Tibial nerve (tissue), 4 donors: Measurements from ENCODE around the gene H2BK1. TPM values are rescaled to one million over a fixed set of nuclear protein-coding genes. Genes with fewer than 3 reads are reported as not detected.

Experiments used
- DNase-seq, 2 donors: peaks; one replicate each; pipeline ENCODE4 v3.0.0-alpha.2; 2019; ENCODE audit warnings: low spot score in 2 of 2
- H3K27ac ChIP-seq, 4 donors: fragments of 200-600 bp; sonication (generic) in 3 of 4; one replicate each; pipeline ENCODE4 v1.5.1; 2017 to 2019; ENCODE audit warnings: mild to moderate bottlenecking in 1 of 4
- H3K27me3 ChIP-seq, 2 donors: fragments of 200-600 bp; sonication (generic) in 1 of 2; one replicate each; pipeline versions ENCODE4 v1.5.1 to v1.6.0; 2017 to 2019
- H3K36me3 ChIP-seq, 3 donors: fragments of 200-600 bp; sonication (generic); one replicate each; pipeline ENCODE4 v1.5.1; 2018 to 2019
- H3K4me1 ChIP-seq, 4 donors: fragments of 200-600 bp; sonication (generic) in 3 of 4; one replicate each; pipeline ENCODE4 v1.5.1; 2017 to 2019
- H3K4me3 ChIP-seq, 4 donors: fragments of 200-600 bp; sonication (generic) in 3 of 4; one replicate each; pipeline ENCODE4 v1.5.1; 2017 to 2019; ENCODE audit warnings: mild to moderate bottlenecking in 1 of 4, moderate library complexity in 1 of 4
- H3K9me3 ChIP-seq, 4 donors: fragments of 200-600 bp; sonication (generic) in 3 of 4; one replicate each; pipeline ENCODE4 v1.5.1; 2017 to 2019
- EP300 ChIP-seq, 2 donors: sonication (generic); formaldehyde crosslinking; IDR thresholded peaks; one replicate each; pipeline ENCODE4 v1.6.1; 2017; ENCODE audit warnings: antibody characterized with exemption in 2 of 2, mild to moderate bottlenecking in 1 of 2
- POLR2A ChIP-seq, 2 donors: fragments of 450-650 bp; IDR thresholded peaks; one replicate each; pipeline ENCODE4 v1.6.1; 2017; ENCODE audit warnings: antibody characterized with exemption in 2 of 2, mild to moderate bottlenecking in 2 of 2, moderate library complexity in 2 of 2
- WGBS, 2 donors: methylation state at CpG; one replicate each; pipeline ENCODE4 v1.1.5; 2018; 5-methylcytosine and 5-hydroxymethylcytosine counted together
- total RNA-seq, 4 donors: library from RNA; depleted of rRNA; stranded (reverse); fragments of >200 nt; gene quantifications; one replicate each; pipeline ENCODE4 v1.1.0, GENCODE V29; 2016
- TF ChIP-seq, protein P1 (sequence below), 5 experiments: fragments of 200-600 bp in 3 of 5; fragments of 450-650 bp in 2 of 5; sonication (generic) in 3 of 5; IDR thresholded peaks; one replicate each; pipeline ENCODE4 v1.5.1; 2016 to 2019; ENCODE audit warnings: antibody characterized with exemption in 5 of 5, mild to moderate bottlenecking in 3 of 5, moderate library complexity in 2 of 5

H2BK1 gene
- total RNA-seq, 4 donors from 2014 or later, result not detected

DNA sequence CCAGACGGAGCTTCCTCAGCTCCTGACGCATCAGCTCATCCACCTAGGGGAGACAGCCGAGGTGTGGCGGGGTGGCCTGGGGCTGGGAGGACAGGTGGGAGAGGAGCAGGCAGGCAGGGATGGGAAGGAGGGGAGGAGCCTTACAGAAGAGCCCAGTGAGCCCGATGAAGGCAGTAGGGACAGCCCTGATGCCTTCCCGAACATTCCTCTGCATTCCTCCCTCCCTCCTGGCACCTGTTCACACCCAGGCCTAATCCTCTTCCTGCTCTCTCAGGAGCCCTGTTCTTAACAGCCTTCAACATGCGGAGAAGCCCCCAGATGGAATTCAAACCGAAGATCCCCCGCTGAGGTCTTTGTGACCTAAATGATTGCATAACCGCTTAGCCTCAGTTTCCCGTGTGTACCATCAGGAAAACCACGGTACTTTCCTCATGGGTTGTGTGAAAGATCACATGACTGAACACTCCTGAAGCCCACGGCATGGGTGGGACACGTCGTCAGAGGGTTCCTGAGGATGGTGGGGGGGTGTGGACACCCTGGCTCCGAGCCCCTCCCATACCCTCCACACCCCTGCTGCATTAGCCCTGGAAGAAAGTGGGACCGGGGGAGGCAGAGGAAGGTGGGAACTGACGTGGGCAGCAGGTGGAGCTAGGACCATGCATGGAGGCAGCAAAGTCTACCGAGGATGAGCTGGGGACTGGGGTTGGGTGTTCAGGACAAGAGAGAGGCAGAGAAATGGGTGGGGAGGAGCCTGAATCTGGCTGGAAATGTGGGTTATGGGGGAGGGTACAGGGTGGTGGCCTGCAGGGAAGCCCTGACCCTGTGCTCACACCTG lies 14.5 kb downstream of the H2BK1 start:
- DNase-seq, result no peak
- H3K9me3 ChIP-seq, result no peaks in the 10 kb centered on the region
- peaks cover 0 to 10% (median 3%) of the 10 kb centered on the region in 4 donors for H3K4me1 ChIP-seq
- no peaks in the 10 kb centered on the region for H3K36me3 ChIP-seq
- TF ChIP-seq POLR2A (IDR thresholded peaks at IDR 0.05) (no peak), EP300 (IDR thresholded peaks at IDR 0.05) (no peak)
- TF ChIP-seq, protein P1, sequence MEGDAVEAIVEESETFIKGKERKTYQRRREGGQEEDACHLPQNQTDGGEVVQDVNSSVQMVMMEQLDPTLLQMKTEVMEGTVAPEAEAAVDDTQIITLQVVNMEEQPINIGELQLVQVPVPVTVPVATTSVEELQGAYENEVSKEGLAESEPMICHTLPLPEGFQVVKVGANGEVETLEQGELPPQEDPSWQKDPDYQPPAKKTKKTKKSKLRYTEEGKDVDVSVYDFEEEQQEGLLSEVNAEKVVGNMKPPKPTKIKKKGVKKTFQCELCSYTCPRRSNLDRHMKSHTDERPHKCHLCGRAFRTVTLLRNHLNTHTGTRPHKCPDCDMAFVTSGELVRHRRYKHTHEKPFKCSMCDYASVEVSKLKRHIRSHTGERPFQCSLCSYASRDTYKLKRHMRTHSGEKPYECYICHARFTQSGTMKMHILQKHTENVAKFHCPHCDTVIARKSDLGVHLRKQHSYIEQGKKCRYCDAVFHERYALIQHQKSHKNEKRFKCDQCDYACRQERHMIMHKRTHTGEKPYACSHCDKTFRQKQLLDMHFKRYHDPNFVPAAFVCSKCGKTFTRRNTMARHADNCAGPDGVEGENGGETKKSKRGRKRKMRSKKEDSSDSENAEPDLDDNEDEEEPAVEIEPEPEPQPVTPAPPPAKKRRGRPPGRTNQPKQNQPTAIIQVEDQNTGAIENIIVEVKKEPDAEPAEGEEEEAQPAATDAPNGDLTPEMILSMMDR (IDR thresholded peaks at IDR 0.05), result no peak
- WGBS, 2 donors, result 52 to 56% methylated on average over 19 of the region's 19 CpGs
- no peaks in the 10 kb centered on the region for H3K27me3 ChIP-seq
- no peak overlapping the region for H3K4me3 ChIP-seq
- no peak overlapping the region for H3K27ac ChIP-seq

DNA sequence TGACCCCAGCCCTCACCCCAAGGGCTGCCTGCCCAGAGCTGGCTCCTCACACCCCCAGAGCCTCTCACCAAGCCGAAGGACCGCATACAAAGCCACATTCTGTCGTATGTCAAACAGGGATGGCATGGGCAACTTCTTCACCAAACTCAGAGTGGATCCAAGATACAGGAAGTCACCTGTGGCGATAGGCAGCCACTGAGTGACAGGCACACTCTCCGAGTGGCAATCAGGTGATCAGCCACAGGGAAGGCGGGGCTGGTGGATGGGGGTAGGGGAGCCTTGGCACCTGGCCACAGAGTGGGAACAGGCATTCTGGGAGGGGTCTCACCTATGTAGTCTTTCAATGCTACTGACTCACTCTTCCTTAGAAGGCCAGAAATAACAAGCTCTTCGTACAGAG lies 16.1 kb downstream of the H2BK1 start:
- Histone ChIP-seq H3K27ac (no peak overlapping the region), H3K4me1 (peaks cover 0 to 2% (median 0%) of the 10 kb centered on the region in 4 donors), H3K36me3 (no peaks in the 10 kb centered on the region), H3K9me3 (no peaks in the 10 kb centered on the region), H3K4me3 (no peak overlapping the region), H3K27me3 (no peaks in the 10 kb centered on the region)
- TF ChIP-seq POLR2A (IDR thresholded peaks at IDR 0.05), result no peak
- no peak for TF ChIP-seq EP300 (IDR thresholded peaks at IDR 0.05)
- TF ChIP-seq, protein P1 (IDR thresholded peaks at IDR 0.05), result no peak
- WGBS, 2 donors, result 73 to 74% methylated on average over 7 of the region's 7 CpGs
- no peak for DNase-seq

- TF ChIP-seq EP300 (IDR thresholded peaks at IDR 0.05) (no peak), POLR2A (IDR thresholded peaks at IDR 0.05) (no peak)
- TF ChIP-seq, protein P1 (IDR thresholded peaks at IDR 0.05), result no peak
- no peak for DNase-seq
- Histone ChIP-seq H3K9me3 (no peaks in the 10 kb centered on the region), H3K27ac (no peak overlapping the region), H3K4me3 (no peak overlapping the region), H3K4me1 (no peaks in the 10 kb centered on the region), H3K27me3 (no peaks in the 10 kb centered on the region), H3K36me3 (no peaks in the 10 kb centered on the region)
- WGBS, 2 donors, result 84 to 89% methylated on average over 14 of the region's 14 CpGs
Observed at GRCh38 chr7:151193203-151193978, 16.9 kb downstream of the H2BK1 start.

GRCh38 chr7:151192002-151192539 lies 18.2 kb downstream of the H2BK1 start:
- Histone ChIP-seq H3K27ac (no peak overlapping the region), H3K4me1 (no peaks in the 10 kb centered on the region), H3K4me3 (no peak overlapping the region), H3K36me3 (no peaks in the 10 kb centered on the region), H3K9me3 (no peaks in the 10 kb centered on the region), H3K27me3 (peaks cover 0 to 6% of the 10 kb centered on the region in 2 donors)
- WGBS, 2 donors, result 87 to 95% methylated on average over 15 to 23 of the region's 23 CpGs
- TF ChIP-seq EP300 (IDR thresholded peaks at IDR 0.05), result no peak
- TF ChIP-seq POLR2A (IDR thresholded peaks at IDR 0.05), result no peak
- TF ChIP-seq, protein P1 (IDR thresholded peaks at IDR 0.05), result no peak
- DNase-seq, result no peak
